ENCODE data around the gene UBL7.

Gene UBL7

GRCh38 chr15:74409225-74409624, 51.7 kb downstream of the UBL7 start:
- no peak overlapping the region for H3K27ac ChIP-seq (replicated peaks)
- no peak for TF ChIP-seq REST (IDR thresholded peaks at IDR 0.05; ENCODE audit: insufficient replicate concordance, low read depth)

DNA sequence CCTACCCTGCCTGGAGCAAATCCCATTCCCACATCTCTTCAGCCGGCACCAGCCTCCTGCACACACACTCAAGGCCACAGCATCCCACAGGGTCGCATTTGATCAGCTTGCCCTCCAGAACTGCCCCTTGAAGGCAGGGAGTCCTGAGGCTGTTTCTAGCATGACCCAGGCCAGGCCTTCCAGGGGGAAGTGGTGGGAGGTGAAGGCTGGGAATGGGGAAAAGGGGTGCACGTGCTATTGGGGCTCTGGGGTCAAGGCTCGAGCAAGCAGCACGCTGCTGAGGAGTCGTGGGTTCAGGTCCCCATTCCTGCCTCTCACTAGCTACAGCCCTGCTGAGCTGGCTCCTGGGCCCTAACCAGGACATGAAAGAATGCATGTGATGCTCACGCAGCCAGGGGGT, 52.1 kb downstream of the UBL7 start:
- Histone ChIP-seq H3K27me3 (ENCODE audit: insufficient read depth, poor library complexity, severe bottlenecking) (no peaks in the 10 kb centered on the region), H3K4me3 (replicated peaks; ENCODE audit: insufficient read depth, low read length) (no peak overlapping the region), H3K27ac (replicated peaks) (no peak overlapping the region)
- DNase-seq (ENCODE audit: low read depth in 1 of 2, low spot score in 1 of 2), result no peak
- no peak for TF ChIP-seq REST (IDR thresholded peaks at IDR 0.05; ENCODE audit: insufficient replicate concordance, low read depth)
- TF ChIP-seq, protein P1, sequence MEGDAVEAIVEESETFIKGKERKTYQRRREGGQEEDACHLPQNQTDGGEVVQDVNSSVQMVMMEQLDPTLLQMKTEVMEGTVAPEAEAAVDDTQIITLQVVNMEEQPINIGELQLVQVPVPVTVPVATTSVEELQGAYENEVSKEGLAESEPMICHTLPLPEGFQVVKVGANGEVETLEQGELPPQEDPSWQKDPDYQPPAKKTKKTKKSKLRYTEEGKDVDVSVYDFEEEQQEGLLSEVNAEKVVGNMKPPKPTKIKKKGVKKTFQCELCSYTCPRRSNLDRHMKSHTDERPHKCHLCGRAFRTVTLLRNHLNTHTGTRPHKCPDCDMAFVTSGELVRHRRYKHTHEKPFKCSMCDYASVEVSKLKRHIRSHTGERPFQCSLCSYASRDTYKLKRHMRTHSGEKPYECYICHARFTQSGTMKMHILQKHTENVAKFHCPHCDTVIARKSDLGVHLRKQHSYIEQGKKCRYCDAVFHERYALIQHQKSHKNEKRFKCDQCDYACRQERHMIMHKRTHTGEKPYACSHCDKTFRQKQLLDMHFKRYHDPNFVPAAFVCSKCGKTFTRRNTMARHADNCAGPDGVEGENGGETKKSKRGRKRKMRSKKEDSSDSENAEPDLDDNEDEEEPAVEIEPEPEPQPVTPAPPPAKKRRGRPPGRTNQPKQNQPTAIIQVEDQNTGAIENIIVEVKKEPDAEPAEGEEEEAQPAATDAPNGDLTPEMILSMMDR (IDR thresholded peaks at IDR 0.05; ENCODE audit: insufficient read depth, low read length), result no peak
- TF ChIP-seq POLR2AphosphoS5 (IDR thresholded peaks at IDR 0.05; ENCODE audit: low read depth), result no peak
- TF ChIP-seq GABPA (IDR thresholded peaks at IDR 0.05; ENCODE audit: low read depth), result no peak
- TF ChIP-seq SPI1 (IDR thresholded peaks at IDR 0.05; ENCODE audit: borderline replicate concordance, low read depth), result no peak

More at GRCh38 chr15:74409225-74409624, 51.7 kb downstream of the UBL7 start:
- H3K27me3 ChIP-seq (ENCODE audit: insufficient read depth, poor library complexity, severe bottlenecking), result no peaks in the 10 kb centered on the region
- DNase-seq (ENCODE audit: low read depth in 1 of 2, low spot score in 1 of 2), result no peak
- H3K4me3 ChIP-seq (replicated peaks; ENCODE audit: insufficient read depth, low read length), result no peak overlapping the region

DNA sequence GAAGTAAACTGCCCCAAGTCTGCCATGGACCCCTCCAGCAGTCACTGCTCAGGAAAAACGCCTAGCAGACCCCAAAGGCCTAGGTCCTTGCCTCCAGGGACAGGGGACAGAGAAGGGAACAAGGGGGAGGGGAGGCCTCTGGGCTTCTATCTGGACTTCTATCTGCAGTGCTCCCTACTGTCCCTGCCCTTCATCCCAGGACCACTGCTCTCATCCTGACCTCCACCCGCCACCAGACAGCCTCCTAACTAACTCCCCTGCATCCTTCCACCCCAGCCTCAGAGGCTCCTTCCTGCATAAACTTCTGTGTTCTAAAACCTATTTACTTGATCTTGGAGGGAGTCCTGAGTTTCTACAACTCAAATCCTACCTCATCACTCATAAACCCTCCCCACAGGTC, 52.6 kb downstream of the UBL7 start:
- Histone ChIP-seq H3K27ac (replicated peaks) (no peak overlapping the region), H3K4me3 (replicated peaks; ENCODE audit: insufficient read depth, low read length) (no peak overlapping the region), H3K27me3 (ENCODE audit: insufficient read depth, poor library complexity, severe bottlenecking) (no peaks in the 10 kb centered on the region)
- TF ChIP-seq REST (IDR thresholded peaks at IDR 0.05; ENCODE audit: insufficient replicate concordance, low read depth), result no peak
- TF ChIP-seq, protein P1 (IDR thresholded peaks at IDR 0.05; ENCODE audit: insufficient read depth, low read length), result no peak
- no peak for TF ChIP-seq SPI1 (IDR thresholded peaks at IDR 0.05; ENCODE audit: borderline replicate concordance, low read depth)
- TF ChIP-seq GABPA (IDR thresholded peaks at IDR 0.05; ENCODE audit: low read depth), result no peak
- TF ChIP-seq POLR2AphosphoS5 (IDR thresholded peaks at IDR 0.05; ENCODE audit: low read depth), result no peak
- no peak for DNase-seq (ENCODE audit: low read depth in 1 of 2, low spot score in 1 of 2)
